ENCODE measurements around the gene KCNN4. TPM values are rescaled to one million over a fixed set of nuclear protein-coding genes. Genes with fewer than 3 reads are reported as not detected.

Gene KCNN4
- total RNA-seq, 1 donor from 2014 or later, result 0.44 TPM

GRCh38 chr19:43743059-43743458, 37.7 kb downstream of the KCNN4 start:
- H3K9me3 Mint-ChIP-seq (ENCODE audit: unreplicated experiment), result peaks cover 4% of the 10 kb centered on the region
- no peaks in the 10 kb centered on the region for H3K4me1 Mint-ChIP-seq (ENCODE audit: low read depth, unreplicated experiment)
- no peak overlapping the region for H3K27ac Mint-ChIP-seq (ENCODE audit: unreplicated experiment)
- peaks cover 8% of the 10 kb centered on the region for H3K27me3 Mint-ChIP-seq (ENCODE audit: unreplicated experiment)
- no peak for TF ChIP-seq CTCF (IDR thresholded peaks at IDR 0.05; ENCODE audit: partially characterized antibody, unreplicated experiment)
- no peak for DNase-seq
- no peak overlapping the region for H3K4me3 Mint-ChIP-seq (ENCODE audit: unreplicated experiment)
- H3K36me3 Mint-ChIP-seq (ENCODE audit: unreplicated experiment), result peaks cover 8% of the 10 kb centered on the region

GRCh38 chr19:43741075-43741825, 39.5 kb downstream of the KCNN4 start:
- Mint-ChIP-seq H3K27me3 (ENCODE audit: unreplicated experiment) (peaks cover under 1% of the 10 kb centered on the region), H3K4me1 (ENCODE audit: low read depth, unreplicated experiment) (no peaks in the 10 kb centered on the region), H3K9me3 (ENCODE audit: unreplicated experiment) (peaks cover 3% of the 10 kb centered on the region), H3K36me3 (ENCODE audit: unreplicated experiment) (peaks cover 4% of the 10 kb centered on the region), H3K27ac (ENCODE audit: unreplicated experiment) (no peak overlapping the region), H3K4me3 (ENCODE audit: unreplicated experiment) (no peak overlapping the region)
- DNase-seq, result no peak
- no peak for TF ChIP-seq CTCF (IDR thresholded peaks at IDR 0.05; ENCODE audit: partially characterized antibody, unreplicated experiment)

GRCh38 chr19:43739439-43740235, 41.1 kb downstream of the KCNN4 start:
- Mint-ChIP-seq H3K4me1 (ENCODE audit: low read depth, unreplicated experiment) (no peaks in the 10 kb centered on the region), H3K27ac (ENCODE audit: unreplicated experiment) (no peak overlapping the region), H3K27me3 (ENCODE audit: unreplicated experiment) (no peaks in the 10 kb centered on the region), H3K9me3 (ENCODE audit: unreplicated experiment) (peaks cover 3% of the 10 kb centered on the region), H3K36me3 (ENCODE audit: unreplicated experiment) (peaks cover 4% of the 10 kb centered on the region), H3K4me3 (ENCODE audit: unreplicated experiment) (no peak overlapping the region)
- DNase-seq, result no peak
- no peak for TF ChIP-seq CTCF (IDR thresholded peaks at IDR 0.05; ENCODE audit: partially characterized antibody, unreplicated experiment)

GRCh38 chr19:43738780-43739211, 42.0 kb downstream of the KCNN4 start:
- Mint-ChIP-seq H3K27me3 (ENCODE audit: unreplicated experiment) (no peaks in the 10 kb centered on the region), H3K36me3 (ENCODE audit: unreplicated experiment) (peaks cover 1% of the 10 kb centered on the region), H3K4me1 (ENCODE audit: low read depth, unreplicated experiment) (no peaks in the 10 kb centered on the region), H3K27ac (ENCODE audit: unreplicated experiment) (no peak overlapping the region), H3K9me3 (ENCODE audit: unreplicated experiment) (peaks cover 3% of the 10 kb centered on the region), H3K4me3 (ENCODE audit: unreplicated experiment) (no peak overlapping the region)
- no peak for TF ChIP-seq CTCF (IDR thresholded peaks at IDR 0.05; ENCODE audit: partially characterized antibody, unreplicated experiment)
- no peak for DNase-seq

GRCh38 chr19:43735957-43736356, 44.8 kb downstream of the KCNN4 start:
- peaks cover 7% of the 10 kb centered on the region for H3K36me3 Mint-ChIP-seq (ENCODE audit: unreplicated experiment)
- no peak overlapping the region for H3K27ac Mint-ChIP-seq (ENCODE audit: unreplicated experiment)

More at GRCh38 chr19:43735957-43736356, 44.8 kb downstream of the KCNN4 start:
- no peak for DNase-seq
- Mint-ChIP-seq H3K27me3 (ENCODE audit: unreplicated experiment) (peaks cover 2% of the 10 kb centered on the region), H3K4me3 (ENCODE audit: unreplicated experiment) (no peak overlapping the region), H3K4me1 (ENCODE audit: low read depth, unreplicated experiment) (no peaks in the 10 kb centered on the region), H3K9me3 (ENCODE audit: unreplicated experiment) (peaks cover 1% of the 10 kb centered on the region)
- no peak for TF ChIP-seq CTCF (IDR thresholded peaks at IDR 0.05; ENCODE audit: partially characterized antibody, unreplicated experiment)
